Lower leg skin (tissue), 3 donors: ENCODE data around the gene LRG1.

Experiments used
- CTCF ChIP-seq, 3 donors: fragments of 450-650 bp; IDR thresholded peaks; one replicate each; pipeline ENCODE4 v1.5.1; 2016; ENCODE audit warnings: antibody characterized with exemption in 3 of 3, mild to moderate bottlenecking in 3 of 3, moderate library complexity in 2 of 3
- POLR2A ChIP-seq, 2 donors: fragments of 450-650 bp; IDR thresholded peaks; one replicate each; pipeline ENCODE4 v1.6.1; 2016 to 2017; ENCODE audit warnings: antibody characterized with exemption in 2 of 2, mild to moderate bottlenecking in 1 of 2, moderate library complexity in 1 of 2

GRCh38 chr19:4567584-4568071 is 27.8 kb upstream of the LRG1 start:
- TF ChIP-seq CTCF (IDR thresholded peaks at IDR 0.05) (peak in 1 of 3 donors; percentile 19), POLR2A (IDR thresholded peaks at IDR 0.05) (no peak)
